ENCODE results near the gene PRR7.

The PRR7 gene

GRCh38 chr5:177493795-177494345 is 47.3 kb downstream of the PRR7 start:
- H3K4me3 ChIP-seq (replicated peaks; ENCODE audit: low read depth, low read length): peak overlapping the region; percentile 80
- no peak for TF ChIP-seq CTCF (IDR thresholded peaks at IDR 0.05; ENCODE audit: low read depth, low read length, missing control alignments)

GRCh38 chr5:177494346-177495195 is 48.0 kb downstream of the PRR7 start:
- DNase-seq (ENCODE audit: extremely low read depth, low read depth): peak; percentile 65
- peak overlapping the region; percentile 80 for H3K4me3 ChIP-seq (replicated peaks; ENCODE audit: low read depth, low read length)

More at GRCh38 chr5:177493795-177494345, 47.3 kb downstream of the PRR7 start:
- DNase-seq (ENCODE audit: extremely low read depth, low read depth): no peak

DNA sequence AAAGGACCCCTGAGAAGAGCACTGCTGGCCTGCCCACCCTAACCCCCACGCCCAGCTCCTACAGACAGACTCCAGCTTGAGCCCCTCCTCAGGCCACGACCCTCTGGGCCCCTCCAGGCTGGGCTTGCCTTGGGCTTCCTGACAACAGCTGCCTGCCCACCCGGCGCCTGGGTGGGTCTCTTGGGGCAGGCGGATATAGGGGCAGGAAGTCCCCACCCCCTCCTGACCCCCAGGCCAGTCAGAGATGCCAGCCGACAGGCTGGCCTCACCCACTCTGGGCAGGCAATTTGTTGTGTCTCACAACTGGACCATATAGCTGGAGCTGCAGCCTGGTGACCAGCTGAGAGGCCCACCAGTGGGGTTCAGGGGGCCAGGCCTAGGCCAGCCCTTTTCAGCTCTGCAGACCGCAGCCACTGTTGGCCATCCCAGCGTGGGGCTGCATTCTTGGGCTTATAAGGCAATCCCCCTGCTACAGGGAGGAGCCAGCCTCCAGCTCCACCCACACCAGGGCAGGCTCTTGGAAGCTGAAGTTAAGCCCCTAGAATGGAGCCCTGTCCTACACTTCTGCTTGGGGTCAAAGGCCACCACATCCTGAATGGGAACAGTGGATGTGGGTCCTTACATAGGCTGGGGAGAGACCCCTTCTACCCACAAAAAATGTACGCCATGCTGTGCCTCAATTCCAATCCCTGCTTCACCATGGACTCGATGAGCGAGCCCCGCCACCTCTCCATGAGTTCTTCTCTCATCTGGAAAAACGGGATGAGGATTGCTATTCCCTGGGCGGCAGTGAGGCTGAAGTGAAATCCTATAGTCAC is 48.8 kb downstream of the PRR7 start:
- peak overlapping the region; percentile 80 for H3K4me3 ChIP-seq (replicated peaks; ENCODE audit: low read depth, low read length)
- no peak for TF ChIP-seq CTCF (IDR thresholded peaks at IDR 0.05; ENCODE audit: low read depth, low read length, missing control alignments)
- peak; percentile 80 for DNase-seq (ENCODE audit: extremely low read depth, low read depth)

More at GRCh38 chr5:177494346-177495195, 48.0 kb downstream of the PRR7 start:
- TF ChIP-seq CTCF (IDR thresholded peaks at IDR 0.05; ENCODE audit: low read depth, low read length, missing control alignments): peak; percentile 36

GRCh38 chr5:177496070-177496726 is 49.6 kb downstream of the PRR7 start:
- peak; percentile 37 for TF ChIP-seq CTCF (IDR thresholded peaks at IDR 0.05; ENCODE audit: low read depth, low read length, missing control alignments)
- no peak for DNase-seq (ENCODE audit: extremely low read depth, low read depth)
- H3K4me3 ChIP-seq (replicated peaks; ENCODE audit: low read depth, low read length): peak overlapping the region; percentile 80

GRCh38 chr5:177496727-177497291 is 50.2 kb downstream of the PRR7 start:
- DNase-seq (ENCODE audit: extremely low read depth, low read depth): peak; percentile 76
- TF ChIP-seq CTCF (IDR thresholded peaks at IDR 0.05; ENCODE audit: low read depth, low read length, missing control alignments): no peak
- H3K4me3 ChIP-seq (replicated peaks; ENCODE audit: low read depth, low read length): peak overlapping the region; percentile 80

All from HFF-Myc (cell line).